GM19467 (cell line): ENCODE data around the gene PSTPIP2.

ENCODE experiments used
- ATAC-seq: cut with Tn5 transposase; IDR thresholded peaks from one replicate; pipeline ENCODE4 v1.9.1; 2021; ENCODE audit warnings: mild to moderate bottlenecking, moderate library complexity; ENCODE audit not compliant: unreplicated experiment

PSTPIP2 gene

GRCh38 chr18:45938488-45938935 is 133.5 kb downstream of the PSTPIP2 start:
- no peak for ATAC-seq

GRCh38 chr18:45935591-45936335 is 136.3 kb downstream of the PSTPIP2 start:
- ATAC-seq: no peak
